HG03469 (cell line): ENCODE data around the gene DLGAP3.

Experiments used
- ATAC-seq: cut with Tn5 transposase; IDR thresholded peaks from one replicate; pipeline ENCODE4 v1.9.1; 2021; ENCODE audit warnings: mild to moderate bottlenecking, moderate library complexity, moderate number of reproducible peaks; ENCODE audit not compliant: unreplicated experiment

Gene DLGAP3

GRCh38 chr1:34904236-34905097, 25.0 kb downstream of the DLGAP3 start:
- no peak for ATAC-seq

GRCh38 chr1:34901919-34902318, 27.5 kb downstream of the DLGAP3 start:
- ATAC-seq = no peak

GRCh38 chr1:34900775-34901502, 28.5 kb downstream of the DLGAP3 start:
- ATAC-seq = no peak

DNA sequence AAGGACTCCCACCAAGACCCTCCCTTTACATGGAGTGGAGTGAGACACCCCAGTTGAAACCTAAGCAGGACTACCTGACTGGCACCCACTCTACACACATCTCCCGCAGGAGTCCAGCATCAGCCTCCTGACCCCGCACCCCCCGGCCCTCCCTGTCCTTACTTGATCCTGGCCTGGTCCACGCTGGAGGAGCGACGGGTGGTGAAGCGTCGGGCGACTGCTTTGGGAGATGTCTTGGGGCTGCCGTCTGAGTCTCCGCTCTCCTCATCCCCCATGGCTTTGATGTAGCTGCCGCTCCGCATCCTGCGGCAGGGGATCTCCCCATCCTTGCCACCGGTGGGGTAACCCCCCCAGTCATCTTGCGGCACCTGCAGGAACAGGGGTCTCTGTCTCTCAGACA, 29.5 kb downstream of the DLGAP3 start:
- no peak for ATAC-seq

GRCh38 chr1:34899471-34899870, 30.0 kb downstream of the DLGAP3 start:
- ATAC-seq = no peak

DNA sequence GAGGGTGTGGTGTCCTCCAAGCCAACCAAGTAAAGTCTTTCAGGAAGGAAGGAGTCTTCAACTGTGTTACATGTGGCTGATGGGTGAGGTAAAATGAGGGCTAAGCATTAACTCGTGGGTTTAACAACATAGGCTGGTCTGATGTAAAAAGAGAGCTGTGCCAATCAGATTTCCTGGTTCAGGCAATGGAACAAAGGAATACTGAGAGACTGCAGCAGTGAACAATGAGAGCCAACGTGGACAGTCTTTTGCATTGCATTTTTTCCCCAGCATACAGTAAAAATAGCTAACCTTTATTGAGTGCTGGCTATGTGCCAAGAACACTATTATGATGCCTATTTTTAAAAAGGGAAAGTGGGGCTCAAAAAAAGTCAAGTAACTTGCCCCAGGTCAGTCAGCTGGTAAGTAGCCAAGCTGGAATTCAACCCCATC, 31.1 kb downstream of the DLGAP3 start:
- ATAC-seq = no peak

- ATAC-seq = no peak
Observed at GRCh38 chr1:34896612-34897011, 32.8 kb downstream of the DLGAP3 start.

- ATAC-seq = no peak
Observed at GRCh38 chr1:34889705-34890104, 39.7 kb downstream of the DLGAP3 start.

- ATAC-seq = no peak
Observed at GRCh38 chr1:34887593-34887992, 41.9 kb downstream of the DLGAP3 start.

DNA sequence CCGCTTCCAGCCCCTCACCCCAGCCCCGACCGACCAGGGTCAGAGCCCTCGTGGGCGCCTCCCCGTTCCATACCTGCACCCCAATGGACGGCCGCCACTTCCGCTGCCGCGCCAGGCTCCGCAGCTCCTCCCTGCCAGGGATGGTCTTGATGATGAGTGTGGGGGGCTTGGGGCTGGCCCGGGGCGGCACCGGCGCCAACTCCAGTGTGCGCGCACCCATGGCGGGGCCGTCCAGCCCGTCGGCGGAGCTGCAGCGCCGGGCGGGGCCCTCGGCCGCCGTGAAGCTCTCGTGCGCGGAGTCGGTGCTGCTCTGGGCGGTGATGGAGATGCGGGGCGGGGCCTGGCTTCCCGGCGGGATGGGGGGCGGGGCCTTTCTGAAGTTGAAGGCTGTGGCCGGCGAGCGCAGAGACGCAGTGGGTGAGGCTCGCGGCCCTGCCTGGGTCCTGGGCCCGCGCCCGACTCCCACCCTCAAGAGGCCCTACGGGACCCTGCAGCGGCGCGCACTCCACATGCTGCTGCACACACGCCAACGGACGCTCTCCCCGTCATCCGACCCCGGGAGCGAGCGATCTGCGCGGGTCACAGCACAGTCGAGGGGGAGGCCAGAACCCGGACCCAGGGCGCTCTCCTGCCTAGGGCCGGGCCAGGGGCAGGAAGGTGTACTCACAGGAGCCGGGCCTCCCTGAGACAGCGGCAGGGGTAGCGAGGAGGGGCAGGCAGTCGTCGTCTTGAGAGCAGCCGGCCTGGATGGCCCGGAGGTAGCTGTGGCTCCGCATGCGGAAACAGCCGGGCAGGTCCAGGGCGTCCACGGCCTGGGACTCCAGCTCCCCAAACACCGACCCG, 43.8 kb downstream of the DLGAP3 start:
- ATAC-seq = no peak

- no peak for ATAC-seq
Observed at GRCh38 chr1:34884961-34885360, 44.5 kb downstream of the DLGAP3 start.

- no peak for ATAC-seq
Observed at GRCh38 chr1:34884536-34884935, 44.9 kb downstream of the DLGAP3 start.

- no peak for ATAC-seq
Observed at GRCh38 chr1:34879230-34879629, 50.2 kb downstream of the DLGAP3 start.

GRCh38 chr1:34876406-34876805, 53.0 kb downstream of the DLGAP3 start:
- no peak for ATAC-seq

- ATAC-seq = no peak
Observed at GRCh38 chr1:34874296-34874952, 55.0 kb downstream of the DLGAP3 start.

DNA sequence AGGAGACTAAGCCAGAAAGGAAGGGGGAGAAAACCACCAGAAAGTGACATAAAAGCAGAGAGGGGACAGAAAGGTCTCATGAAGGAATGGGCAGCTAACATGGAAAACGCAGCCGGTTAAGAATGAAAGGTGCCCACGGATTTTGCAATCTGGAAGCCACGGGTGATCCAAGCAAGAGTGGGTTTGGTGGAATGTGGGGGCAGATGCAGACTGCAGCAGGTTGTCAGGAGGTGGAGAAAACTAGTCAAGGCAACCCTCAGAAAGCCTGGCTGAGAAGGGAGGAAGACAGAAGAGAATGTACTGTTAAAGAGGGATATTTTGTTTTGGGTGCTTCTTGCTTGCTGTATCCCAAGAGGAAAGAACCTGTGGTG, 57.3 kb downstream of the DLGAP3 start:
- no peak for ATAC-seq

- no peak for ATAC-seq
Observed at GRCh38 chr1:34871443-34872132, 57.9 kb downstream of the DLGAP3 start.

DNA sequence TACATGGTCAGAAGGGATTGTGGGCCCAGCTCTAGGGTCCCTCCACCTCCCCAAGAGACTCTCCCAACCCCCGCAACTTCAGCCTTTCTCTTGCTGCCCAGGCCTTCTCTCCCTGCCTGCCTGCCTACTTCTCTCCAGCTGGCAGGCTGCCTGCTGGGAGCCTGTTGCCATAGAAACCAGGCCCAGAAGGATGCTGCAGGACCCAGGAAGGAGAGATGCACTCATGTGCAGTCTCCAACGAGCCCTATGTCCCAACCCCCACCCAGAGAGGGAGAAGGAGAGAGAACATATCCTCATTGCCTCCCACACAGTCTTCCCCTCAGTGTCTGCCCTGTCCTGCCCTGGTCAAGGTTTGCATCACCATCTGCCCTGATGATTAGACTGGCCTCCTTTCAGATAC, 59.1 kb downstream of the DLGAP3 start:
- ATAC-seq = no peak

GRCh38 chr1:34869760-34870159, 59.7 kb downstream of the DLGAP3 start:
- no peak for ATAC-seq
